ENCODE data around the gene LACC1.

LACC1 gene

GRCh38 chr13:43848001-43848649 is 31.6 kb upstream of the LACC1 start:
- no peaks in the 10 kb centered on the region for H3K27me3 ChIP-seq (ENCODE audit: control insufficient read depth, low read length)
- no peak overlapping the region for H3K4me3 ChIP-seq (ENCODE audit: low read length)
- TF ChIP-seq, protein P1, sequence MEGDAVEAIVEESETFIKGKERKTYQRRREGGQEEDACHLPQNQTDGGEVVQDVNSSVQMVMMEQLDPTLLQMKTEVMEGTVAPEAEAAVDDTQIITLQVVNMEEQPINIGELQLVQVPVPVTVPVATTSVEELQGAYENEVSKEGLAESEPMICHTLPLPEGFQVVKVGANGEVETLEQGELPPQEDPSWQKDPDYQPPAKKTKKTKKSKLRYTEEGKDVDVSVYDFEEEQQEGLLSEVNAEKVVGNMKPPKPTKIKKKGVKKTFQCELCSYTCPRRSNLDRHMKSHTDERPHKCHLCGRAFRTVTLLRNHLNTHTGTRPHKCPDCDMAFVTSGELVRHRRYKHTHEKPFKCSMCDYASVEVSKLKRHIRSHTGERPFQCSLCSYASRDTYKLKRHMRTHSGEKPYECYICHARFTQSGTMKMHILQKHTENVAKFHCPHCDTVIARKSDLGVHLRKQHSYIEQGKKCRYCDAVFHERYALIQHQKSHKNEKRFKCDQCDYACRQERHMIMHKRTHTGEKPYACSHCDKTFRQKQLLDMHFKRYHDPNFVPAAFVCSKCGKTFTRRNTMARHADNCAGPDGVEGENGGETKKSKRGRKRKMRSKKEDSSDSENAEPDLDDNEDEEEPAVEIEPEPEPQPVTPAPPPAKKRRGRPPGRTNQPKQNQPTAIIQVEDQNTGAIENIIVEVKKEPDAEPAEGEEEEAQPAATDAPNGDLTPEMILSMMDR (IDR thresholded peaks at IDR 0.05; ENCODE audit: low read depth, low read length, poor library complexity, severe bottlenecking), result no peak
- TF ChIP-seq EZH2phosphoT487 (IDR thresholded peaks at IDR 0.05; ENCODE audit: borderline replicate concordance, low read length), result no peak
- H3F3A ChIP-seq (ENCODE audit: control insufficient read depth, insufficient read depth), result no peaks in the 10 kb centered on the region
- no peaks in the 10 kb centered on the region for H3K9me2 ChIP-seq (replicated peaks; ENCODE audit: control insufficient read depth, low read length)
- no peak overlapping the region for H3K4me2 ChIP-seq (ENCODE audit: low read length)
- H3K9me3 ChIP-seq (ENCODE audit: control insufficient read depth, insufficient read depth, low read length), result peaks cover 14% of the 10 kb centered on the region
- H3K79me2 ChIP-seq (ENCODE audit: control insufficient read depth, low read length), result no peaks in the 10 kb centered on the region
- H3K27ac ChIP-seq (ENCODE audit: low read depth, low read length), result no peak overlapping the region
- H3K36me3 ChIP-seq (ENCODE audit: control insufficient read depth, low read length), result peaks cover 28% of the 10 kb centered on the region
- no peaks in the 10 kb centered on the region for H3K4me1 ChIP-seq (ENCODE audit: control insufficient read depth, low read length)
- H4K20me1 ChIP-seq (ENCODE audit: control insufficient read depth, insufficient read depth, low read depth, low read length), result no peaks in the 10 kb centered on the region

GRCh38 chr13:43850873-43851272 is 28.8 kb upstream of the LACC1 start:
- H3K36me3 ChIP-seq (ENCODE audit: control insufficient read depth, low read length), result peaks cover 35% of the 10 kb centered on the region
- no peak overlapping the region for H3K4me3 ChIP-seq (ENCODE audit: low read length)
- H3K9me2 ChIP-seq (replicated peaks; ENCODE audit: control insufficient read depth, low read length), result no peaks in the 10 kb centered on the region
- TF ChIP-seq, protein P1 (IDR thresholded peaks at IDR 0.05; ENCODE audit: low read depth, low read length, poor library complexity, severe bottlenecking), result no peak
- no peak for TF ChIP-seq EZH2phosphoT487 (IDR thresholded peaks at IDR 0.05; ENCODE audit: borderline replicate concordance, low read length)
- H3K9me3 ChIP-seq (ENCODE audit: control insufficient read depth, insufficient read depth, low read length), result peaks cover 14% of the 10 kb centered on the region
- H3K79me2 ChIP-seq (ENCODE audit: control insufficient read depth, low read length), result peaks cover 9% of the 10 kb centered on the region; the same call in 1 of the 2 replicates
- no peaks in the 10 kb centered on the region for H3F3A ChIP-seq (ENCODE audit: control insufficient read depth, insufficient read depth)
- H3K27me3 ChIP-seq (ENCODE audit: control insufficient read depth, low read length), result no peaks in the 10 kb centered on the region
- no peaks in the 10 kb centered on the region for H4K20me1 ChIP-seq (ENCODE audit: control insufficient read depth, insufficient read depth, low read depth, low read length)
- no peak overlapping the region for H3K4me2 ChIP-seq (ENCODE audit: low read length)
- H3K27ac ChIP-seq (ENCODE audit: low read depth, low read length), result no peak overlapping the region
- no peaks in the 10 kb centered on the region for H3K4me1 ChIP-seq (ENCODE audit: control insufficient read depth, low read length)

- no peak overlapping the region for H3K4me3 ChIP-seq (ENCODE audit: low read length)
- no peak overlapping the region for H3K4me2 ChIP-seq (ENCODE audit: low read length)
- H3K4me1 ChIP-seq (ENCODE audit: control insufficient read depth, low read length), result no peaks in the 10 kb centered on the region
- no peaks in the 10 kb centered on the region for H4K20me1 ChIP-seq (ENCODE audit: control insufficient read depth, insufficient read depth, low read depth, low read length)
- no peaks in the 10 kb centered on the region for H3K9me2 ChIP-seq (replicated peaks; ENCODE audit: control insufficient read depth, low read length)
- H3K27me3 ChIP-seq (ENCODE audit: control insufficient read depth, low read length), result no peaks in the 10 kb centered on the region
- H3K79me2 ChIP-seq (ENCODE audit: control insufficient read depth, low read length), result peaks cover 9% of the 10 kb centered on the region; the same call in 1 of the 2 replicates
- H3F3A ChIP-seq (ENCODE audit: control insufficient read depth, insufficient read depth), result no peaks in the 10 kb centered on the region
- H3K27ac ChIP-seq (ENCODE audit: low read depth, low read length), result no peak overlapping the region
- no peak for TF ChIP-seq EZH2phosphoT487 (IDR thresholded peaks at IDR 0.05; ENCODE audit: borderline replicate concordance, low read length)
- TF ChIP-seq, protein P1 (IDR thresholded peaks at IDR 0.05; ENCODE audit: low read depth, low read length, poor library complexity, severe bottlenecking), result no peak
- H3K36me3 ChIP-seq (ENCODE audit: control insufficient read depth, low read length), result peaks cover 42% of the 10 kb centered on the region
- peaks cover 14% of the 10 kb centered on the region for H3K9me3 ChIP-seq (ENCODE audit: control insufficient read depth, insufficient read depth, low read length)
Observed at GRCh38 chr13:43852923-43853404, 26.7 kb upstream of the LACC1 start.
